ENCODE results near the gene NSRP1. TPM values are rescaled to one million over a fixed set of nuclear protein-coding genes. Genes with fewer than 3 reads are reported as not detected.

The NSRP1 gene
- total and polyA plus RNA-seq, 4 donors: 7.0 to 25.7 (median 9.9) TPM

DNA sequence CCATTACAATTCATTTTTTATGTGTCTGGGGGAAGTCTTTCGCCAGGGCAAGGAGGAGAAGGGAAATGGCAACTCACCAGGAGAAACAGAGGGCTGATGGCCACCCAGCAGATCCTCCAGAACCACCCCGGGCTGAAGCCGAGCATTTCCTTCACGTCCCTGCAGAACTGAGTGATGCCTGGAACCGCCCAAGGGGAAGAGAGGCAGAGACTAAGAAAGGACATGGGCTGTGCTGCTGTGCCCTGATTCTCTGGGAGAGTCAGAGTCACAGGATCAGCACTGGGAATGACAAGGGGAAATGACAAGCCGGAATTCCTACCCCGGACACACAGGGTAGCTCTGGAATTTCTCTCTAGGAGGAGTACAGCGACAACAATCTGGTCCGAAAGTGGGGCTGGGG is 91.0 kb downstream of the NSRP1 start:
- Histone ChIP-seq H3K27me3 (ENCODE audit: control insufficient read depth in 4 of 4, insufficient read depth in 4 of 4, low read length in 3 of 4) (no peaks in the 10 kb centered on the region), H3K4me3 (ENCODE audit: low read depth in 1 of 3, low read length in 3 of 3) (no peak overlapping the region), H3K27ac (ENCODE audit: low read depth in 1 of 2, low read length in 2 of 2) (no peak overlapping the region), H3K36me3 (ENCODE audit: control insufficient read depth in 4 of 4, insufficient read depth in 3 of 4, low read depth in 1 of 4, low read length in 3 of 4) (no peaks in the 10 kb centered on the region), H3K4me1 (ENCODE audit: control insufficient read depth in 4 of 4, insufficient read depth in 4 of 4, low read length in 3 of 4) (no peaks in the 10 kb centered on the region), H3K9ac (ENCODE audit: low read depth in 1 of 2, low read length in 2 of 2) (no peak overlapping the region), H3K9me3 (ENCODE audit: control insufficient read depth in 4 of 4, low read length in 3 of 4) (no peaks in the 10 kb centered on the region)
- TF ChIP-seq GABPA (IDR thresholded peaks at IDR 0.05 in 1 of 2, conservative IDR thresholded peaks at IDR 0.05 in 1 of 2) (no peak), EGR1 (IDR thresholded peaks at IDR 0.05; ENCODE audit: low read depth in 2 of 2) (no peak), RAD21 (IDR thresholded peaks at IDR 0.05) (no peak), TAF1 (conservative IDR thresholded peaks at IDR 0.05) (no peak), JUND (IDR thresholded peaks at IDR 0.05) (no peak), SP1 (IDR thresholded peaks at IDR 0.05) (no peak), HNF4A (conservative IDR thresholded peaks at IDR 0.05) (no peak), HNF4G (IDR thresholded peaks at IDR 0.05) (no peak), RXRA (IDR thresholded peaks at IDR 0.05) (no peak)
- TF ChIP-seq, protein P1, sequence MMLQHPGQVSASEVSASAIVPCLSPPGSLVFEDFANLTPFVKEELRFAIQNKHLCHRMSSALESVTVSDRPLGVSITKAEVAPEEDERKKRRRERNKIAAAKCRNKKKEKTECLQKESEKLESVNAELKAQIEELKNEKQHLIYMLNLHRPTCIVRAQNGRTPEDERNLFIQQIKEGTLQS (IDR thresholded peaks at IDR 0.05): no peak
- TF ChIP-seq, protein P2, sequence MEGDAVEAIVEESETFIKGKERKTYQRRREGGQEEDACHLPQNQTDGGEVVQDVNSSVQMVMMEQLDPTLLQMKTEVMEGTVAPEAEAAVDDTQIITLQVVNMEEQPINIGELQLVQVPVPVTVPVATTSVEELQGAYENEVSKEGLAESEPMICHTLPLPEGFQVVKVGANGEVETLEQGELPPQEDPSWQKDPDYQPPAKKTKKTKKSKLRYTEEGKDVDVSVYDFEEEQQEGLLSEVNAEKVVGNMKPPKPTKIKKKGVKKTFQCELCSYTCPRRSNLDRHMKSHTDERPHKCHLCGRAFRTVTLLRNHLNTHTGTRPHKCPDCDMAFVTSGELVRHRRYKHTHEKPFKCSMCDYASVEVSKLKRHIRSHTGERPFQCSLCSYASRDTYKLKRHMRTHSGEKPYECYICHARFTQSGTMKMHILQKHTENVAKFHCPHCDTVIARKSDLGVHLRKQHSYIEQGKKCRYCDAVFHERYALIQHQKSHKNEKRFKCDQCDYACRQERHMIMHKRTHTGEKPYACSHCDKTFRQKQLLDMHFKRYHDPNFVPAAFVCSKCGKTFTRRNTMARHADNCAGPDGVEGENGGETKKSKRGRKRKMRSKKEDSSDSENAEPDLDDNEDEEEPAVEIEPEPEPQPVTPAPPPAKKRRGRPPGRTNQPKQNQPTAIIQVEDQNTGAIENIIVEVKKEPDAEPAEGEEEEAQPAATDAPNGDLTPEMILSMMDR (IDR thresholded peaks at IDR 0.05; ENCODE audit: low read depth, low read length, missing input control): no peak
- TF ChIP-seq, protein P3, sequence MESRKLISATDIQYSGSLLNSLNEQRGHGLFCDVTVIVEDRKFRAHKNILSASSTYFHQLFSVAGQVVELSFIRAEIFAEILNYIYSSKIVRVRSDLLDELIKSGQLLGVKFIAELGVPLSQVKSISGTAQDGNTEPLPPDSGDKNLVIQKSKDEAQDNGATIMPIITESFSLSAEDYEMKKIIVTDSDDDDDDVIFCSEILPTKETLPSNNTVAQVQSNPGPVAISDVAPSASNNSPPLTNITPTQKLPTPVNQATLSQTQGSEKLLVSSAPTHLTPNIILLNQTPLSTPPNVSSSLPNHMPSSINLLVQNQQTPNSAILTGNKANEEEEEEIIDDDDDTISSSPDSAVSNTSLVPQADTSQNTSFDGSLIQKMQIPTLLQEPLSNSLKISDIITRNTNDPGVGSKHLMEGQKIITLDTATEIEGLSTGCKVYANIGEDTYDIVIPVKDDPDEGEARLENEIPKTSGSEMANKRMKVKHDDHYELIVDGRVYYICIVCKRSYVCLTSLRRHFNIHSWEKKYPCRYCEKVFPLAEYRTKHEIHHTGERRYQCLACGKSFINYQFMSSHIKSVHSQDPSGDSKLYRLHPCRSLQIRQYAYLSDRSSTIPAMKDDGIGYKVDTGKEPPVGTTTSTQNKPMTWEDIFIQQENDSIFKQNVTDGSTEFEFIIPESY (IDR thresholded peaks at IDR 0.05): no peak
- TF ChIP-seq, protein P4, sequence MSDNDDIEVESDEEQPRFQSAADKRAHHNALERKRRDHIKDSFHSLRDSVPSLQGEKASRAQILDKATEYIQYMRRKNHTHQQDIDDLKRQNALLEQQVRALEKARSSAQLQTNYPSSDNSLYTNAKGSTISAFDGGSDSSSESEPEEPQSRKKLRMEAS (IDR thresholded peaks at IDR 0.05): no peak
- no peak for DNase-seq (ENCODE audit: low spot score)
- WGBS: 81% methylated on average over 9 of the region's 9 CpGs

DNA sequence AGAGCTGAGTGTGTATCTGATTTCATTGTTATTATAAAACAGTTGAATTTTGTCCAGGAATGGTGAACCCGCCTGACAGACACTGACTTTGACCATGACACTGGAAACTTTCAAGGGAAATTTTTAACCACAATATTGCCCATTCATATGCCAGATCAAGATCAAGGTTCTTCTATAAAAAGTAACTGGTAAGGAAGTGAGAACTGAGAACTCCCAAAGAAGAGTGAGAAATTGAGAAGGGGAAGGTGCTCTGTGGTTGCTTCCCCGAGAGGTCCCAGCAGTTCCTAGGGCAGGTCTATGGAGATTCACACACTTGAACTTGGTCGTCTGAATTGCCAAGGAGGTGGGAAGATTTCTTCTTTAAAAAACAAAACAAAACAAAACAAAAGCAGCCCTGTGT is 91.6 kb downstream of the NSRP1 start:
- Histone ChIP-seq H3K27me3 (ENCODE audit: control insufficient read depth in 4 of 4, insufficient read depth in 4 of 4, low read length in 3 of 4) (no peaks in the 10 kb centered on the region), H3K36me3 (ENCODE audit: control insufficient read depth in 4 of 4, insufficient read depth in 3 of 4, low read depth in 1 of 4, low read length in 3 of 4) (no peaks in the 10 kb centered on the region), H3K4me1 (ENCODE audit: control insufficient read depth in 4 of 4, insufficient read depth in 4 of 4, low read length in 3 of 4) (no peaks in the 10 kb centered on the region), H3K9ac (ENCODE audit: low read depth in 1 of 2, low read length in 2 of 2) (no peak overlapping the region), H3K9me3 (ENCODE audit: control insufficient read depth in 4 of 4, low read length in 3 of 4) (no peaks in the 10 kb centered on the region), H3K27ac (ENCODE audit: low read depth in 1 of 2, low read length in 2 of 2) (no peak overlapping the region), H3K4me3 (ENCODE audit: low read depth in 1 of 3, low read length in 3 of 3) (no peak overlapping the region)
- TF ChIP-seq HNF4G (IDR thresholded peaks at IDR 0.05) (no peak), EGR1 (IDR thresholded peaks at IDR 0.05; ENCODE audit: low read depth in 2 of 2) (no peak), HNF4A (conservative IDR thresholded peaks at IDR 0.05) (no peak), SP1 (IDR thresholded peaks at IDR 0.05) (no peak), RXRA (IDR thresholded peaks at IDR 0.05) (no peak), FOXA2 (IDR thresholded peaks at IDR 0.05) (no peak), NR2F2 (IDR thresholded peaks at IDR 0.05) (no peak), TAF1 (conservative IDR thresholded peaks at IDR 0.05) (no peak), FOXA1 (IDR thresholded peaks at IDR 0.05) (no peak), GABPA (IDR thresholded peaks at IDR 0.05 in 1 of 2, conservative IDR thresholded peaks at IDR 0.05 in 1 of 2) (no peak), JUND (IDR thresholded peaks at IDR 0.05) (no peak), YY1 (IDR thresholded peaks at IDR 0.05) (no peak)
- TF ChIP-seq, protein P2 (IDR thresholded peaks at IDR 0.05; ENCODE audit: low read depth, low read length, missing input control): no peak
- TF ChIP-seq, protein P3 (IDR thresholded peaks at IDR 0.05): no peak
- TF ChIP-seq, protein P1 (IDR thresholded peaks at IDR 0.05): no peak
- TF ChIP-seq, protein P5, sequence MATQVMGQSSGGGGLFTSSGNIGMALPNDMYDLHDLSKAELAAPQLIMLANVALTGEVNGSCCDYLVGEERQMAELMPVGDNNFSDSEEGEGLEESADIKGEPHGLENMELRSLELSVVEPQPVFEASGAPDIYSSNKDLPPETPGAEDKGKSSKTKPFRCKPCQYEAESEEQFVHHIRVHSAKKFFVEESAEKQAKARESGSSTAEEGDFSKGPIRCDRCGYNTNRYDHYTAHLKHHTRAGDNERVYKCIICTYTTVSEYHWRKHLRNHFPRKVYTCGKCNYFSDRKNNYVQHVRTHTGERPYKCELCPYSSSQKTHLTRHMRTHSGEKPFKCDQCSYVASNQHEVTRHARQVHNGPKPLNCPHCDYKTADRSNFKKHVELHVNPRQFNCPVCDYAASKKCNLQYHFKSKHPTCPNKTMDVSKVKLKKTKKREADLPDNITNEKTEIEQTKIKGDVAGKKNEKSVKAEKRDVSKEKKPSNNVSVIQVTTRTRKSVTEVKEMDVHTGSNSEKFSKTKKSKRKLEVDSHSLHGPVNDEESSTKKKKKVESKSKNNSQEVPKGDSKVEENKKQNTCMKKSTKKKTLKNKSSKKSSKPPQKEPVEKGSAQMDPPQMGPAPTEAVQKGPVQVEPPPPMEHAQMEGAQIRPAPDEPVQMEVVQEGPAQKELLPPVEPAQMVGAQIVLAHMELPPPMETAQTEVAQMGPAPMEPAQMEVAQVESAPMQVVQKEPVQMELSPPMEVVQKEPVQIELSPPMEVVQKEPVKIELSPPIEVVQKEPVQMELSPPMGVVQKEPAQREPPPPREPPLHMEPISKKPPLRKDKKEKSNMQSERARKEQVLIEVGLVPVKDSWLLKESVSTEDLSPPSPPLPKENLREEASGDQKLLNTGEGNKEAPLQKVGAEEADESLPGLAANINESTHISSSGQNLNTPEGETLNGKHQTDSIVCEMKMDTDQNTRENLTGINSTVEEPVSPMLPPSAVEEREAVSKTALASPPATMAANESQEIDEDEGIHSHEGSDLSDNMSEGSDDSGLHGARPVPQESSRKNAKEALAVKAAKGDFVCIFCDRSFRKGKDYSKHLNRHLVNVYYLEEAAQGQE (IDR thresholded peaks at IDR 0.05): no peak
- 63% methylated on average over 3 of the region's 3 CpGs for WGBS
- no peak for DNase-seq (ENCODE audit: low spot score)
